NOMO-1 treated with dmso at 0.1 percent for 144 hours (cell line): ENCODE measurements around the gene KLC1.
"Not testable (repeated sequence)": the region's sequence is repeated elsewhere in the genome, so short reads cannot be mapped to it uniquely, and the experiment has no call there.

Experiments
- DNase-seq: peaks from one replicate; lab custom pipeline; 2025; ENCODE audit not compliant: unreplicated experiment; lab: John Stamatoyannopoulos, UW

Gene KLC1

GRCh38 chr14:103628684-103629502 is at the start of gene KLC1:
TSS of gene KLC1 (plus strand) at chr14:103629211. CDS start at chr14:103654565, 25,354 bp downstream.
- DNase-seq = peak; percentile 38

GRCh38 chr14:103581206-103581605 is 47.8 kb upstream of the KLC1 start:
- DNase-seq = no peak

- DNase-seq = no peak
These were observed 46.9 kb upstream of the KLC1 start for GRCh38 chr14:103581954-103582703.

GRCh38 chr14:103584326-103584915 is 44.6 kb upstream of the KLC1 start:
- DNase-seq = no peak

- no peak for DNase-seq
These were observed 35.4 kb upstream of the KLC1 start for GRCh38 chr14:103593577-103593976.

- no peak for DNase-seq
These were observed 34.7 kb upstream of the KLC1 start for GRCh38 chr14:103594265-103594664.

- DNase-seq = no peak
These were observed 31.2 kb upstream of the KLC1 start for GRCh38 chr14:103597623-103598377.

- no peak for DNase-seq
These were observed 28.5 kb upstream of the KLC1 start for GRCh38 chr14:103600503-103600902.

GRCh38 chr14:103604620-103605019 is 24.4 kb upstream of the KLC1 start:
- no peak for DNase-seq

GRCh38 chr14:103606963-103607668 is 21.9 kb upstream of the KLC1 start:
- DNase-seq = peak; percentile 88

GRCh38 chr14:103607822-103608221 is 21.2 kb upstream of the KLC1 start:
- no peak for DNase-seq

- DNase-seq = not testable (repeated sequence)
These were observed 19.9 kb upstream of the KLC1 start for GRCh38 chr14:103609081-103609480.

GRCh38 chr14:103611215-103611614 is 17.8 kb upstream of the KLC1 start:
- no peak for DNase-seq

GRCh38 chr14:103613517-103613916 is 15.5 kb upstream of the KLC1 start:
- no peak for DNase-seq

- no peak for DNase-seq
These were observed 12.2 kb upstream of the KLC1 start for GRCh38 chr14:103616635-103617300.

- no peak for DNase-seq
These were observed 10.0 kb upstream of the KLC1 start for GRCh38 chr14:103619057-103619456.

- no peak for DNase-seq
These were observed 7.2 kb upstream of the KLC1 start for GRCh38 chr14:103621860-103622259.

GRCh38 chr14:103623308-103623707 is 5.7 kb upstream of the KLC1 start:
- no peak for DNase-seq

GRCh38 chr14:103623883-103624482 is 5.0 kb upstream of the KLC1 start:
- no peak for DNase-seq

GRCh38 chr14:103624860-103625259 is 4.2 kb upstream of the KLC1 start:
- no peak for DNase-seq
